Activated naive CD8-positive, alpha-beta T cell treated with anti-CD3 and anti-CD28 coated beads for 36 hours (primary cell): ENCODE results near the gene MTUS2. TPM values are rescaled to one million over a fixed set of nuclear protein-coding genes. Genes with fewer than 3 reads are reported as not detected.

ENCODE experiments used
- DNase-seq: peaks from one replicate; pipeline ENCODE4 v3.0.0; 2021
- H3K27ac Mint-ChIP-seq: one replicate; pipeline ENCODE4 v1.8.0; 2022; ENCODE audit warnings: mild to moderate bottlenecking, moderate library complexity, mixed read lengths
- H3K27me3 Mint-ChIP-seq: one replicate; pipeline ENCODE4 v1.8.0; 2022; ENCODE audit warnings: mild to moderate bottlenecking, mixed read lengths
- H3K36me3 Mint-ChIP-seq: one replicate; pipeline ENCODE4 v1.8.0; 2021; ENCODE audit warnings: mild to moderate bottlenecking, mixed read lengths
- H3K4me1 Mint-ChIP-seq: one replicate; pipeline ENCODE4 v1.8.0; 2021; ENCODE audit warnings: mixed read lengths
- H3K4me3 Mint-ChIP-seq: one replicate; pipeline ENCODE4 v1.8.0; 2022; ENCODE audit warnings: mild to moderate bottlenecking, moderate library complexity, mixed read lengths
- H3K9me3 Mint-ChIP-seq: one replicate; pipeline ENCODE4 v1.8.0; 2022; ENCODE audit warnings: mixed read lengths
- total RNA-seq, 2 experiments: library from RNA; stranded (reverse); gene quantifications; one replicate each; pipeline ENCODE4 v1.2.3, GENCODE V29; 2021

MTUS2 gene
- total RNA-seq, 2 experiments from 2014 or later = not detected

GRCh38 chr13:29479716-29480492, 659.8 kb downstream of the MTUS2 start:
- H3K9me3 Mint-ChIP-seq = no peaks in the 10 kb centered on the region
- H3K4me3 Mint-ChIP-seq = no peak overlapping the region
- H3K4me1 Mint-ChIP-seq = no peaks in the 10 kb centered on the region
- H3K27ac Mint-ChIP-seq = no peak overlapping the region
- no peaks in the 10 kb centered on the region for H3K36me3 Mint-ChIP-seq
- peaks cover 4% of the 10 kb centered on the region for H3K27me3 Mint-ChIP-seq
- no peak for DNase-seq

GRCh38 chr13:29480893-29481525, 660.9 kb downstream of the MTUS2 start:
- Mint-ChIP-seq H3K4me3 (no peak overlapping the region), H3K9me3 (no peaks in the 10 kb centered on the region), H3K36me3 (no peaks in the 10 kb centered on the region), H3K4me1 (no peaks in the 10 kb centered on the region), H3K27ac (no peak overlapping the region), H3K27me3 (peaks cover 4% of the 10 kb centered on the region)
- no peak for DNase-seq

- no peak for DNase-seq
- Mint-ChIP-seq H3K36me3 (no peaks in the 10 kb centered on the region), H3K27ac (no peak overlapping the region), H3K9me3 (no peaks in the 10 kb centered on the region), H3K4me1 (no peaks in the 10 kb centered on the region), H3K4me3 (no peak overlapping the region), H3K27me3 (peaks cover 4% of the 10 kb centered on the region)
Observed at GRCh38 chr13:29481603-29482002, 661.5 kb downstream of the MTUS2 start.

GRCh38 chr13:29482504-29482903, 662.4 kb downstream of the MTUS2 start:
- no peak overlapping the region for H3K27ac Mint-ChIP-seq
- H3K9me3 Mint-ChIP-seq = no peaks in the 10 kb centered on the region
- no peak for DNase-seq
- peaks cover 4% of the 10 kb centered on the region for H3K27me3 Mint-ChIP-seq
- no peak overlapping the region for H3K4me3 Mint-ChIP-seq
- H3K4me1 Mint-ChIP-seq = no peaks in the 10 kb centered on the region
- no peaks in the 10 kb centered on the region for H3K36me3 Mint-ChIP-seq

- Mint-ChIP-seq H3K36me3 (no peaks in the 10 kb centered on the region), H3K4me1 (no peaks in the 10 kb centered on the region), H3K27ac (no peak overlapping the region), H3K4me3 (no peak overlapping the region), H3K9me3 (no peaks in the 10 kb centered on the region), H3K27me3 (peaks cover 4% of the 10 kb centered on the region)
- DNase-seq = no peak
Observed at GRCh38 chr13:29483211-29483610, 663.1 kb downstream of the MTUS2 start.

GRCh38 chr13:29483623-29484022, 663.5 kb downstream of the MTUS2 start:
- no peak overlapping the region for H3K27ac Mint-ChIP-seq
- H3K27me3 Mint-ChIP-seq = peaks cover 6% of the 10 kb centered on the region
- H3K4me1 Mint-ChIP-seq = no peaks in the 10 kb centered on the region
- no peak for DNase-seq
- H3K4me3 Mint-ChIP-seq = no peak overlapping the region
- no peaks in the 10 kb centered on the region for H3K36me3 Mint-ChIP-seq
- H3K9me3 Mint-ChIP-seq = no peaks in the 10 kb centered on the region

- Mint-ChIP-seq H3K4me1 (no peaks in the 10 kb centered on the region), H3K9me3 (no peaks in the 10 kb centered on the region), H3K36me3 (no peaks in the 10 kb centered on the region), H3K27me3 (peaks cover 8% of the 10 kb centered on the region), H3K27ac (no peak overlapping the region), H3K4me3 (no peak overlapping the region)
- DNase-seq = no peak
Observed at GRCh38 chr13:29484236-29484635, 664.1 kb downstream of the MTUS2 start.

- Mint-ChIP-seq H3K27ac (no peak overlapping the region), H3K27me3 (peaks cover 7% of the 10 kb centered on the region), H3K9me3 (no peaks in the 10 kb centered on the region)
Observed at GRCh38 chr13:29484796-29485195, 664.7 kb downstream of the MTUS2 start.

GRCh38 chr13:29486551-29486950, 666.4 kb downstream of the MTUS2 start:
- H3K9me3 Mint-ChIP-seq = no peaks in the 10 kb centered on the region
- peaks cover 4% of the 10 kb centered on the region for H3K27me3 Mint-ChIP-seq
- no peak overlapping the region for H3K27ac Mint-ChIP-seq
- no peaks in the 10 kb centered on the region for H3K36me3 Mint-ChIP-seq
- DNase-seq = no peak
- no peaks in the 10 kb centered on the region for H3K4me1 Mint-ChIP-seq
- no peak overlapping the region for H3K4me3 Mint-ChIP-seq

More at GRCh38 chr13:29484796-29485195, 664.7 kb downstream of the MTUS2 start:
- no peaks in the 10 kb centered on the region for H3K36me3 Mint-ChIP-seq
- H3K4me3 Mint-ChIP-seq = no peak overlapping the region
- H3K4me1 Mint-ChIP-seq = no peaks in the 10 kb centered on the region
- DNase-seq = no peak

- no peak for DNase-seq
- no peaks in the 10 kb centered on the region for H3K36me3 Mint-ChIP-seq
- peaks cover 4% of the 10 kb centered on the region for H3K27me3 Mint-ChIP-seq
- no peaks in the 10 kb centered on the region for H3K4me1 Mint-ChIP-seq
- no peaks in the 10 kb centered on the region for H3K9me3 Mint-ChIP-seq
- no peak overlapping the region for H3K27ac Mint-ChIP-seq
- H3K4me3 Mint-ChIP-seq = no peak overlapping the region
Observed at GRCh38 chr13:29487466-29488454, 667.6 kb downstream of the MTUS2 start.

GRCh38 chr13:29489650-29490560, 669.8 kb downstream of the MTUS2 start:
- no peak for DNase-seq
- Mint-ChIP-seq H3K36me3 (no peaks in the 10 kb centered on the region), H3K4me3 (no peak overlapping the region), H3K4me1 (no peaks in the 10 kb centered on the region), H3K27me3 (peaks cover 8% of the 10 kb centered on the region), H3K9me3 (no peaks in the 10 kb centered on the region), H3K27ac (no peak overlapping the region)

GRCh38 chr13:29490561-29490885, 670.4 kb downstream of the MTUS2 start:
- Mint-ChIP-seq H3K27ac (no peak overlapping the region), H3K4me3 (no peak overlapping the region), H3K36me3 (no peaks in the 10 kb centered on the region), H3K27me3 (peaks cover 10% of the 10 kb centered on the region), H3K4me1 (no peaks in the 10 kb centered on the region), H3K9me3 (no peaks in the 10 kb centered on the region)
- DNase-seq = no peak

- no peak overlapping the region for H3K4me3 Mint-ChIP-seq
- H3K9me3 Mint-ChIP-seq = no peaks in the 10 kb centered on the region
- H3K4me1 Mint-ChIP-seq = no peaks in the 10 kb centered on the region
- DNase-seq = no peak
- H3K27me3 Mint-ChIP-seq = peaks cover 15% of the 10 kb centered on the region
- H3K36me3 Mint-ChIP-seq = no peaks in the 10 kb centered on the region
- no peak overlapping the region for H3K27ac Mint-ChIP-seq
Observed at GRCh38 chr13:29491248-29491647, 671.1 kb downstream of the MTUS2 start.

- H3K36me3 Mint-ChIP-seq = no peaks in the 10 kb centered on the region
- peaks cover 18% of the 10 kb centered on the region for H3K27me3 Mint-ChIP-seq
- no peak overlapping the region for H3K4me3 Mint-ChIP-seq
- no peaks in the 10 kb centered on the region for H3K9me3 Mint-ChIP-seq
- peaks cover 2% of the 10 kb centered on the region for H3K4me1 Mint-ChIP-seq
- no peak for DNase-seq
- H3K27ac Mint-ChIP-seq = no peak overlapping the region
Observed at GRCh38 chr13:29493796-29494195, 673.7 kb downstream of the MTUS2 start.
